ENCODE results near the gene SPATA31E1. TPM values are rescaled to one million over a fixed set of nuclear protein-coding genes. Genes with fewer than 3 reads are reported as not detected.

The SPATA31E1 gene
- total and polyA plus RNA-seq, 7 experiments from 2014 or later, result not detected

- ATAC-seq (no peak), DNase-seq (no peak)
- Mint-ChIP-seq H3K36me3 (peaks cover 0 to 8% (median 0%) of the 10 kb centered on the region in 5 donors), H3K4me1 (peaks cover 0 to 6% (median 0%) of the 10 kb centered on the region in 7 donors), H3K4me3 (no peak overlapping the region), H3K27me3 (peaks cover 0 to 6% (median 0%) of the 10 kb centered on the region in 5 donors), H3K27ac (no peak overlapping the region), H3K9me3 (peaks cover 0 to 6% (median 2%) of the 10 kb centered on the region in 11 donors)
- Histone ChIP-seq H3K27me3 (ENCODE audit: control insufficient read depth in 2 of 2, insufficient read depth in 2 of 2, low read length in 2 of 2) (no peaks in the 10 kb centered on the region), H3K36me3 (ENCODE audit: control insufficient read depth in 2 of 3, insufficient read depth in 3 of 3, low read length in 3 of 3) (no peaks in the 10 kb centered on the region), H3K9me3 (ENCODE audit: control insufficient read depth in 2 of 3, low read length in 3 of 3) (no peaks in the 10 kb centered on the region), H3K27ac (ENCODE audit: low read depth, low read length) (no peak overlapping the region), H3K4me1 (ENCODE audit: control insufficient read depth in 2 of 2, insufficient read depth in 2 of 2, low read length in 2 of 2) (no peaks in the 10 kb centered on the region), H3K4me3 (ENCODE audit: low read length) (no peak overlapping the region)
- intact Hi-C loops (cut with micrococcal nuclease), result no loop called here
- CTCF ChIA-PET, result no interaction called here
- POLR2A ChIA-PET, result no interaction called here
These were observed 28.6 kb upstream of the SPATA31E1 start for GRCh38 chr9:87853876-87854579.

- Mint-ChIP-seq H3K27ac (no peak overlapping the region), H3K9me3 (peaks cover 0 to 11% (median 5%) of the 10 kb centered on the region in 11 donors), H3K4me3 (no peak overlapping the region), H3K27me3 (peaks cover 0 to 5% (median 0%) of the 10 kb centered on the region in 5 donors), H3K4me1 (peaks cover 0 to 6% (median 0%) of the 10 kb centered on the region in 7 donors), H3K36me3 (peaks cover 0 to 8% (median 0%) of the 10 kb centered on the region in 5 donors)
- Histone ChIP-seq H3K4me3 (ENCODE audit: low read length) (no peak overlapping the region), H3K4me1 (ENCODE audit: control insufficient read depth in 2 of 2, insufficient read depth in 2 of 2, low read length in 2 of 2) (no peaks in the 10 kb centered on the region), H3K9me3 (ENCODE audit: control insufficient read depth in 2 of 3, low read length in 3 of 3) (no peaks in the 10 kb centered on the region), H3K27me3 (ENCODE audit: control insufficient read depth in 2 of 2, insufficient read depth in 2 of 2, low read length in 2 of 2) (no peaks in the 10 kb centered on the region), H3K36me3 (ENCODE audit: control insufficient read depth in 2 of 3, insufficient read depth in 3 of 3, low read length in 3 of 3) (no peaks in the 10 kb centered on the region), H3K27ac (ENCODE audit: low read depth, low read length) (no peak overlapping the region)
- POLR2A ChIA-PET, result no interaction called here
- ATAC-seq (no peak), DNase-seq (no peak)
- intact Hi-C loops (cut with micrococcal nuclease), result no loop called here
- CTCF ChIA-PET, result no interaction called here
These were observed 28.1 kb upstream of the SPATA31E1 start for GRCh38 chr9:87854580-87854955.

GRCh38 chr9:87855061-87855460, 27.6 kb upstream of the SPATA31E1 start:
- CTCF ChIA-PET, result no interaction called here
- intact Hi-C loops (cut with micrococcal nuclease), result no loop called here
- H3K27me3 Mint-ChIP-seq, result peaks cover 0 to 5% (median 0%) of the 10 kb centered on the region in 5 donors

GRCh38 chr9:87857141-87857947, 25.3 kb upstream of the SPATA31E1 start:
- DNase-seq (no peak), ATAC-seq (no peak)
- no peaks in the 10 kb centered on the region for H3K36me3 ChIP-seq (ENCODE audit: control insufficient read depth in 2 of 3, insufficient read depth in 3 of 3, low read length in 3 of 3)
- no peaks in the 10 kb centered on the region for H3K9me3 ChIP-seq (ENCODE audit: control insufficient read depth in 2 of 3, low read length in 3 of 3)
- peaks cover 0 to 6% (median 0%) of the 10 kb centered on the region in 7 donors for H3K4me1 Mint-ChIP-seq
- peaks cover 0 to 5% (median 0%) of the 10 kb centered on the region in 5 donors for H3K27me3 Mint-ChIP-seq
- no peak overlapping the region for H3K27ac ChIP-seq (ENCODE audit: low read depth, low read length)
- no peak overlapping the region for H3K4me3 Mint-ChIP-seq
- H3K27ac Mint-ChIP-seq, result no peak overlapping the region
- H3K27me3 ChIP-seq (ENCODE audit: control insufficient read depth in 2 of 2, insufficient read depth in 2 of 2, low read length in 2 of 2), result no peaks in the 10 kb centered on the region
- no peaks in the 10 kb centered on the region for H3K4me1 ChIP-seq (ENCODE audit: control insufficient read depth in 2 of 2, insufficient read depth in 2 of 2, low read length in 2 of 2)
- ChIA-PET CTCF (no interaction called here), POLR2A (no interaction called here)
- H3K9me3 Mint-ChIP-seq, result peaks cover 6 to 29% (median 11%) of the 10 kb centered on the region in 11 donors
- H3K36me3 Mint-ChIP-seq, result peaks cover 0 to 12% (median 7%) of the 10 kb centered on the region in 5 donors
- intact Hi-C loops (cut with micrococcal nuclease), result no loop called here
- no peak overlapping the region for H3K4me3 ChIP-seq (ENCODE audit: low read length)

More at GRCh38 chr9:87855061-87855460, 27.6 kb upstream of the SPATA31E1 start:
- Mint-ChIP-seq H3K36me3 (peaks cover 0 to 8% (median 0%) of the 10 kb centered on the region in 5 donors), H3K4me3 (no peak overlapping the region), H3K27ac (no peak overlapping the region), H3K4me1 (peaks cover 0 to 6% (median 0%) of the 10 kb centered on the region in 7 donors), H3K9me3 (peaks cover 0 to 11% (median 5%) of the 10 kb centered on the region in 11 donors)
- DNase-seq (no peak), ATAC-seq (no peak)
- no peaks in the 10 kb centered on the region for H3K27me3 ChIP-seq (ENCODE audit: control insufficient read depth in 2 of 2, insufficient read depth in 2 of 2, low read length in 2 of 2)
- H3K27ac ChIP-seq (ENCODE audit: low read depth, low read length), result no peak overlapping the region
- H3K4me1 ChIP-seq (ENCODE audit: control insufficient read depth in 2 of 2, insufficient read depth in 2 of 2, low read length in 2 of 2), result no peaks in the 10 kb centered on the region
- POLR2A ChIA-PET, result no interaction called here
- H3K4me3 ChIP-seq (ENCODE audit: low read length), result no peak overlapping the region
- H3K9me3 ChIP-seq (ENCODE audit: control insufficient read depth in 2 of 3, low read length in 3 of 3), result no peaks in the 10 kb centered on the region
- no peaks in the 10 kb centered on the region for H3K36me3 ChIP-seq (ENCODE audit: control insufficient read depth in 2 of 3, insufficient read depth in 3 of 3, low read length in 3 of 3)

- Mint-ChIP-seq H3K27me3 (peaks cover 0 to 6% (median 0%) of the 10 kb centered on the region in 5 donors), H3K9me3 (peaks cover 7 to 34% (median 11%) of the 10 kb centered on the region in 11 donors), H3K36me3 (peaks cover 0 to 13% (median 10%) of the 10 kb centered on the region in 5 donors), H3K4me3 (no peak overlapping the region), H3K27ac (no peak overlapping the region), H3K4me1 (peaks cover 0 to 6% (median 0%) of the 10 kb centered on the region in 7 donors)
- H3K9me3 ChIP-seq (ENCODE audit: control insufficient read depth in 2 of 3, low read length in 3 of 3), result no peaks in the 10 kb centered on the region
- ATAC-seq (no peak), DNase-seq (no peak)
- intact Hi-C loops (cut with micrococcal nuclease), result no loop called here
- H3K27ac ChIP-seq (ENCODE audit: low read depth, low read length), result no peak overlapping the region
- H3K4me1 ChIP-seq (ENCODE audit: control insufficient read depth in 2 of 2, insufficient read depth in 2 of 2, low read length in 2 of 2), result no peaks in the 10 kb centered on the region
- POLR2A ChIA-PET, result no interaction called here
- H3K4me3 ChIP-seq (ENCODE audit: low read length), result no peak overlapping the region
- no peaks in the 10 kb centered on the region for H3K27me3 ChIP-seq (ENCODE audit: control insufficient read depth in 2 of 2, insufficient read depth in 2 of 2, low read length in 2 of 2)
- CTCF ChIA-PET, result no interaction called here
- no peaks in the 10 kb centered on the region for H3K36me3 ChIP-seq (ENCODE audit: control insufficient read depth in 2 of 3, insufficient read depth in 3 of 3, low read length in 3 of 3)
These were observed 24.7 kb upstream of the SPATA31E1 start for GRCh38 chr9:87857948-87858335.

GRCh38 chr9:87859137-87859536, 23.5 kb upstream of the SPATA31E1 start:
- ATAC-seq, result no peak

More at GRCh38 chr9:87859137-87859536, 23.5 kb upstream of the SPATA31E1 start:
- Mint-ChIP-seq H3K4me3 (no peak overlapping the region), H3K27me3 (peaks cover 0 to 6% (median 0%) of the 10 kb centered on the region in 5 donors), H3K9me3 (peaks cover 7 to 37% (median 11%) of the 10 kb centered on the region in 11 donors), H3K36me3 (peaks cover 0 to 13% (median 10%) of the 10 kb centered on the region in 5 donors), H3K27ac (no peak overlapping the region), H3K4me1 (peaks cover 0 to 6% (median 0%) of the 10 kb centered on the region in 7 donors)
- no peak for DNase-seq
- H3K36me3 ChIP-seq (ENCODE audit: control insufficient read depth in 2 of 3, insufficient read depth in 3 of 3, low read length in 3 of 3), result no peaks in the 10 kb centered on the region
- no peak overlapping the region for H3K4me3 ChIP-seq (ENCODE audit: low read length)
- CTCF ChIA-PET, result no interaction called here
- H3K9me3 ChIP-seq (ENCODE audit: control insufficient read depth in 2 of 3, low read length in 3 of 3), result no peaks in the 10 kb centered on the region
- POLR2A ChIA-PET, result no interaction called here
- H3K4me1 ChIP-seq (ENCODE audit: control insufficient read depth in 2 of 2, insufficient read depth in 2 of 2, low read length in 2 of 2), result no peaks in the 10 kb centered on the region
- intact Hi-C loops (cut with micrococcal nuclease), result no loop called here
- H3K27ac ChIP-seq (ENCODE audit: low read depth, low read length), result no peak overlapping the region
- H3K27me3 ChIP-seq (ENCODE audit: control insufficient read depth in 2 of 2, insufficient read depth in 2 of 2, low read length in 2 of 2), result no peaks in the 10 kb centered on the region

Measured in naive thymus-derived CD4-positive, alpha-beta T cell (primary cell).